Hepatocyte (in vitro differentiated cells): ENCODE data around the gene CDH26. TPM values are rescaled to one million over a fixed set of nuclear protein-coding genes. Genes with fewer than 3 reads are reported as not detected.
A peak's percentile ranks its signal among the peaks of the same experiment; 100 is the strongest.

Source experiments
- DNase-seq: peaks from one replicate; pipeline ENCODE4 v3.0.0-alpha.2; 2016; ENCODE audit warnings: low spot score
- H2AFZ ChIP-seq: fragments of 200-600 bp; sonication (generic); 2 replicates; pipeline ENCODE4 v1.6.0; 2016; ENCODE audit warnings: antibody characterized with exemption, mild to moderate bottlenecking
- H3K27ac ChIP-seq: fragments of 200-600 bp; sonication (generic); 2 replicates; pipeline ENCODE4 v1.5.1; 2016; ENCODE audit warnings: mild to moderate bottlenecking
- H3K27me3 ChIP-seq: fragments of 200-600 bp; sonication (generic); 2 replicates; pipeline ENCODE4 v1.6.1; 2016
- H3K36me3 ChIP-seq: fragments of 200-600 bp; sonication (generic); replicated peaks from 2 replicates; pipeline ENCODE4 v1.5.1; 2016; ENCODE audit warnings: low read depth; ENCODE audit not compliant: insufficient read depth
- H3K4me1 ChIP-seq: fragments of 200-600 bp; sonication (generic); 2 replicates; pipeline ENCODE4 v1.5.1; 2016; ENCODE audit warnings: mild to moderate bottlenecking, moderate library complexity; ENCODE audit not compliant: insufficient read depth
- H3K4me2 ChIP-seq: fragments of 200-600 bp; sonication (generic); 2 replicates; pipeline ENCODE4 v1.6.0; 2016
- H3K4me3 ChIP-seq: fragments of 200-600 bp; sonication (generic); 2 replicates; pipeline ENCODE4 v1.5.1; 2016; ENCODE audit warnings: mild to moderate bottlenecking
- H3K79me2 ChIP-seq: fragments of 200-600 bp; sonication (generic); 2 replicates; pipeline ENCODE4 v1.6.0; 2017; ENCODE audit warnings: mild to moderate bottlenecking
- H3K9me2 ChIP-seq: fragments of 200-600 bp; sonication (generic); replicated peaks from 2 replicates; pipeline ENCODE4 v1.6.0; 2017; ENCODE audit warnings: mild to moderate bottlenecking; ENCODE audit not compliant: insufficient read depth
- H3K9me3 ChIP-seq: fragments of 200-600 bp; sonication (generic); 2 replicates; pipeline ENCODE4 v1.5.1; 2016; ENCODE audit warnings: low read depth, mild to moderate bottlenecking
- H4K20me1 ChIP-seq: fragments of 200-600 bp; sonication (generic); 2 replicates; pipeline ENCODE4 v1.6.0; 2016; ENCODE audit warnings: mild to moderate bottlenecking; ENCODE audit not compliant: insufficient read depth, poor library complexity, severe bottlenecking
- CTCF ChIP-seq: fragments of 200-600 bp; sonication (generic); IDR thresholded peaks from 2 replicates; pipeline ENCODE4 v1.5.1; 2016; ENCODE audit warnings: antibody characterized with exemption, mild to moderate bottlenecking; ENCODE audit not compliant: poor library complexity
- EZH2 ChIP-seq: fragments of 200-600 bp; sonication (generic); IDR thresholded peaks from 2 replicates; pipeline ENCODE4 v1.6.1; 2016; ENCODE audit warnings: antibody characterized with exemption, mild to moderate bottlenecking, borderline replicate concordance
- EZH2phosphoT487 ChIP-seq: fragments of 200-600 bp; sonication (generic); IDR thresholded peaks from one replicate; pipeline ENCODE4 v1.6.1; 2018; ENCODE audit warnings: antibody characterized with exemption, mild to moderate bottlenecking, low read depth, moderate library complexity; ENCODE audit not compliant: unreplicated experiment, severe bottlenecking
- WGBS: methylation state at CpG from one replicate; pipeline ENCODE4 v1.1.6; 2016; ENCODE audit warnings: low lambda C conversion rate; ENCODE audit errors: missing lambda C conversion rate; 5-methylcytosine and 5-hydroxymethylcytosine counted together
- polyA plus RNA-seq: library from polyadenylated mRNA; unstranded; fragments of >200 nt; fragmentation: Nextera tagmentation; extraction: Ambion mirVana; gene quantifications from 2 replicates; pipeline ENCODE4 v1.2.1, GENCODE V29; 2016
- total RNA-seq: library from RNA; depleted of rRNA; stranded (reverse); fragments of >200 nt; gene quantifications from 2 replicates; pipeline ENCODE4 v1.2.3, GENCODE V29; 2014

Gene CDH26
- total and polyA plus RNA-seq, 2 experiments from 2014 or later, result 2.2 to 2.3 TPM

GRCh38 chr20:59945175-59945574 is 13.0 kb upstream of the CDH26 start:
- 76% methylated on average over 3 of the region's 3 CpGs for WGBS
- no peak for DNase-seq
- H3K79me2 ChIP-seq, result peaks cover 26% of the 10 kb centered on the region
- TF ChIP-seq EZH2phosphoT487 (no peak), EZH2 (no peak)
- H4K20me1 ChIP-seq, result no peaks in the 10 kb centered on the region
- H3K27me3 ChIP-seq, result no peaks in the 10 kb centered on the region
- H3K9me3 ChIP-seq, result no peaks in the 10 kb centered on the region
- no peak overlapping the region for H2AFZ ChIP-seq
- H3K4me2 ChIP-seq, result peak overlapping the region; percentile 40
- H3K4me3 ChIP-seq, result no peak overlapping the region
- H3K27ac ChIP-seq, result no peak overlapping the region
- H3K4me1 ChIP-seq, result peaks cover 9% of the 10 kb centered on the region
- H3K36me3 ChIP-seq, result no peaks in the 10 kb centered on the region
- H3K9me2 ChIP-seq, result no peaks in the 10 kb centered on the region

GRCh38 chr20:59945731-59946130 is 12.5 kb upstream of the CDH26 start:
- no peak for DNase-seq
- 50% methylated on average over 2 of the region's 2 CpGs for WGBS
- Histone ChIP-seq H3K27me3 (no peaks in the 10 kb centered on the region), H3K36me3 (no peaks in the 10 kb centered on the region), H2AFZ (no peak overlapping the region), H3K4me1 (peaks cover 9% of the 10 kb centered on the region), H3K4me2 (peak overlapping the region; percentile 40), H3K9me3 (no peaks in the 10 kb centered on the region), H3K27ac (no peak overlapping the region), H3K4me3 (no peak overlapping the region), H3K9me2 (no peaks in the 10 kb centered on the region), H4K20me1 (no peaks in the 10 kb centered on the region), H3K79me2 (peaks cover 26% of the 10 kb centered on the region)
- no peak for TF ChIP-seq EZH2
- TF ChIP-seq EZH2phosphoT487, result no peak
- no peak for TF ChIP-seq CTCF

- 94% methylated on average over 7 of the region's 8 CpGs for WGBS
Observed at GRCh38 chr20:59947376-59947775, 10.8 kb upstream of the CDH26 start.

GRCh38 chr20:59948212-59948611 is 10.0 kb upstream of the CDH26 start:
- Histone ChIP-seq H2AFZ (no peak overlapping the region), H3K9me2 (no peaks in the 10 kb centered on the region), H3K79me2 (peaks cover 4% of the 10 kb centered on the region), H3K36me3 (no peaks in the 10 kb centered on the region), H3K9me3 (no peaks in the 10 kb centered on the region), H3K27ac (no peak overlapping the region), H3K4me3 (no peak overlapping the region), H4K20me1 (no peaks in the 10 kb centered on the region), H3K27me3 (no peaks in the 10 kb centered on the region), H3K4me2 (no peak overlapping the region), H3K4me1 (peaks cover 4% of the 10 kb centered on the region)
- 55% methylated on average over 1 of the region's 1 CpG for WGBS
- no peak for DNase-seq
- no peak for TF ChIP-seq EZH2phosphoT487
- no peak for TF ChIP-seq EZH2
- TF ChIP-seq CTCF, result no peak

More at GRCh38 chr20:59947376-59947775, 10.8 kb upstream of the CDH26 start:
- Histone ChIP-seq H3K27me3 (no peaks in the 10 kb centered on the region), H2AFZ (no peak overlapping the region), H3K79me2 (peaks cover 12% of the 10 kb centered on the region), H3K4me3 (no peak overlapping the region), H3K9me3 (no peaks in the 10 kb centered on the region), H3K9me2 (no peaks in the 10 kb centered on the region), H4K20me1 (no peaks in the 10 kb centered on the region), H3K27ac (no peak overlapping the region), H3K4me1 (peaks cover 4% of the 10 kb centered on the region), H3K4me2 (no peak overlapping the region), H3K36me3 (no peaks in the 10 kb centered on the region)
- TF ChIP-seq EZH2phosphoT487 (no peak), CTCF (no peak), EZH2 (no peak)
- DNase-seq, result no peak
